Glutamatergic neuron (in vitro differentiated cells): Measurements from ENCODE around the gene SLC24A3. TPM values are rescaled to one million over a fixed set of nuclear protein-coding genes. Genes with fewer than 3 reads are reported as not detected.

Experiments used
- DNase-seq: peaks from one replicate; pipeline ENCODE4 v3.0.0; 2022
- H3K27ac Mint-ChIP-seq: one replicate; pipeline ENCODE4 v1.8.0; 2020; ENCODE audit warnings: mild to moderate bottlenecking, mixed read lengths, inconsistent platforms; ENCODE audit not compliant: unreplicated experiment
- H3K27me3 Mint-ChIP-seq: one replicate; pipeline ENCODE4 v1.8.0; 2020; ENCODE audit warnings: mild to moderate bottlenecking, moderate library complexity, mixed read lengths, inconsistent platforms; ENCODE audit not compliant: unreplicated experiment
- H3K36me3 Mint-ChIP-seq: one replicate; pipeline ENCODE4 v1.8.0; 2020; ENCODE audit warnings: mild to moderate bottlenecking, mixed read lengths, inconsistent platforms; ENCODE audit not compliant: unreplicated experiment
- H3K4me1 Mint-ChIP-seq: one replicate; pipeline ENCODE4 v1.8.0; 2020; ENCODE audit warnings: mild to moderate bottlenecking, low read depth, mixed read lengths, inconsistent platforms; ENCODE audit not compliant: unreplicated experiment
- H3K4me3 Mint-ChIP-seq: one replicate; pipeline ENCODE4 v1.8.0; 2020; ENCODE audit warnings: mild to moderate bottlenecking, mixed read lengths, inconsistent platforms; ENCODE audit not compliant: unreplicated experiment
- H3K9me3 Mint-ChIP-seq: one replicate; pipeline ENCODE4 v1.8.0; 2020; ENCODE audit warnings: mild to moderate bottlenecking, moderate library complexity, mixed read lengths, inconsistent platforms; ENCODE audit not compliant: unreplicated experiment
- CTCF ChIP-seq: fragments of 200-600 bp; sonication (generic); IDR thresholded peaks from one replicate; pipeline ENCODE4 v1.5.0; 2021; ENCODE audit not compliant: partially characterized antibody, unreplicated experiment
- total RNA-seq: library from RNA; stranded (reverse); fragmentation: NEBNext Ultra II Directional; extraction: Animal tissue kit (Norgen Biotek cat#: 25700); gene quantifications from one replicate; pipeline ENCODE4 v1.2.1, GENCODE V29; 2021; ENCODE audit not compliant: unreplicated experiment

The SLC24A3 gene
- total RNA-seq, 1 donor from 2014 or later = 9.7 TPM

DNA sequence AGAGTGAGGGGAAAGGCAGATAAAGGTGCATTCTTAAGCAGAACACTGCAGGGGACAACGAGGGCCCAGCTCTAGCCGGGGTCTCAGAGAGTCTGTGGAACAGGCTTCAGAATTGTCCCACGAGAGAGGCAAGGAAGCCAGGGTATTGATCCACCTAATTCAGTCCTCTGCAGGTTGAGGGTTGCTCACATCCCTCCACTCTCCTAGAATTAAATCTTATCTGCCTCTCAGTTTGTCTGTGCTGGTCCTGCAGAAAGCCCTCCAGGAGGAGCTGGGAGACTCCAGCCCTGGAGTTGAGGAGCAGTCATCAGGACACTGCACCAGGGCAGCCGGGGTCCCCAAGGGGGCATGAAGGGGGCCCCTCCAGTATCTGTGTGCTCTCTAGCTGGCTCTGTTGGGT lies 39.1 kb downstream of the SLC24A3 start:
- Mint-ChIP-seq H3K9me3 (no peaks in the 10 kb centered on the region), H3K27ac (no peak overlapping the region), H3K4me1 (peaks cover 6% of the 10 kb centered on the region), H3K27me3 (peaks cover 2% of the 10 kb centered on the region), H3K4me3 (no peak overlapping the region), H3K36me3 (peaks cover 5% of the 10 kb centered on the region)
- DNase-seq = no peak
- TF ChIP-seq CTCF = no peak

GRCh38 chr20:19251958-19252357 lies 39.5 kb downstream of the SLC24A3 start:
- H3K4me1 Mint-ChIP-seq = peaks cover 6% of the 10 kb centered on the region
- peak overlapping the region; percentile 18 for H3K27ac Mint-ChIP-seq
- DNase-seq = no peak
- peaks cover 2% of the 10 kb centered on the region for H3K27me3 Mint-ChIP-seq
- no peak for TF ChIP-seq CTCF
- no peaks in the 10 kb centered on the region for H3K9me3 Mint-ChIP-seq
- no peak overlapping the region for H3K4me3 Mint-ChIP-seq
- H3K36me3 Mint-ChIP-seq = peaks cover 5% of the 10 kb centered on the region

- Mint-ChIP-seq H3K4me1 (peaks cover 6% of the 10 kb centered on the region), H3K9me3 (no peaks in the 10 kb centered on the region), H3K4me3 (no peak overlapping the region), H3K27ac (no peak overlapping the region), H3K27me3 (peaks cover 2% of the 10 kb centered on the region), H3K36me3 (peaks cover 5% of the 10 kb centered on the region)
- no peak for DNase-seq
- TF ChIP-seq CTCF = no peak
These were observed 40.1 kb downstream of the SLC24A3 start for GRCh38 chr20:19252451-19253120.

GRCh38 chr20:19253316-19253715 lies 40.9 kb downstream of the SLC24A3 start:
- peaks cover 3% of the 10 kb centered on the region for H3K27me3 Mint-ChIP-seq
- peaks cover 5% of the 10 kb centered on the region for H3K36me3 Mint-ChIP-seq
- no peak overlapping the region for H3K27ac Mint-ChIP-seq
- H3K9me3 Mint-ChIP-seq = no peaks in the 10 kb centered on the region
- H3K4me1 Mint-ChIP-seq = peaks cover 7% of the 10 kb centered on the region
- no peak for TF ChIP-seq CTCF
- DNase-seq = no peak
- no peak overlapping the region for H3K4me3 Mint-ChIP-seq

- Mint-ChIP-seq H3K27me3 (peaks cover 6% of the 10 kb centered on the region), H3K9me3 (no peaks in the 10 kb centered on the region), H3K27ac (no peak overlapping the region), H3K4me1 (peaks cover 7% of the 10 kb centered on the region), H3K36me3 (peaks cover 5% of the 10 kb centered on the region), H3K4me3 (no peak overlapping the region)
- no peak for TF ChIP-seq CTCF
- DNase-seq = no peak
These were observed 41.7 kb downstream of the SLC24A3 start for GRCh38 chr20:19253916-19254820.
